ENCODE results near the gene FBXO28.

GRCh38 chr1:224162768-224163167, 48.9 kb downstream of the FBXO28 start:
- no peak for TF ChIP-seq CTCF (optimal IDR thresholded peaks at IDR 0.05 in 1 of 3, IDR thresholded peaks at IDR 0.05 in 1 of 3, conservative IDR thresholded peaks at IDR 0.05 in 1 of 3; ENCODE audit: extremely low read depth in 1 of 3, insufficient read depth in 2 of 3, low read length in 3 of 3)
- no peak for TF ChIP-seq EZH2 (IDR thresholded peaks at IDR 0.05; ENCODE audit: low read length)

Measured in keratinocyte (primary cell).